ENCODE data around the gene ADAMTSL3. TPM values are rescaled to one million over a fixed set of nuclear protein-coding genes. Genes with fewer than 3 reads are reported as not detected.
"Not testable (repeated sequence)": the region's sequence is repeated elsewhere in the genome, so short reads cannot be mapped to it uniquely, and the experiment has no call there.

ADAMTSL3 gene
- total RNA-seq, 1 experiment from 2014 or later: 0.05 TPM

GRCh38 chr15:84050076-84050475, 396.2 kb downstream of the ADAMTSL3 start:
- no peaks in the 10 kb centered on the region for H3K79me2 ChIP-seq (ENCODE audit: insufficient read depth, low read length)
- CTCF ChIA-PET: no interaction called here

GRCh38 chr15:84051146-84051545, 397.2 kb downstream of the ADAMTSL3 start:
- BruUV-seq (replicated peaks); DNase-seq (ENCODE audit: low read depth, low spot score); H3K4me2 ChIP-seq (ENCODE audit: low read length); H3K79me2 ChIP-seq (ENCODE audit: insufficient read depth, low read length); RAD21 ChIA-PET (ENCODE audit: low non-redundant PET in 1 of 2, low total read pairs in 2 of 2, uncharacterized antibody in 2 of 2, unreplicated experiment in 2 of 2); POLR2A ChIA-PET; H3K9me3 ChIP-seq (ENCODE audit: control insufficient read depth in 1 of 2, insufficient read depth in 1 of 2, low read depth in 1 of 2, low read length in 2 of 2); H3K27ac ChIP-seq (ENCODE audit: low read depth, low read length); H3K27me3 ChIP-seq (ENCODE audit: insufficient read depth, low read length); H3K4me3 ChIP-seq (replicated peaks in 1 of 2; ENCODE audit: low read depth in 1 of 2, low read length in 2 of 2); H3K9me2 ChIP-seq (ENCODE audit: insufficient read depth); H3K4me1 ChIP-seq (ENCODE audit: control insufficient read depth in 1 of 2, insufficient read depth in 2 of 2, low read length in 2 of 2); H4K20me1 ChIP-seq (ENCODE audit: insufficient read depth); intact Hi-C loops (cut with micrococcal nuclease); H3K36me3 ChIP-seq (ENCODE audit: control insufficient read depth in 1 of 2, insufficient read depth in 2 of 2, low read length in 2 of 2); CTCF ChIA-PET; H3K9ac ChIP-seq (ENCODE audit: low read length); ATAC-seq; H2AFZ ChIP-seq (ENCODE audit: low read depth, low read length, poor library complexity, severe bottlenecking): not testable (repeated sequence)

More at GRCh38 chr15:84050076-84050475, 396.2 kb downstream of the ADAMTSL3 start:
- no peak overlapping the region for H3K9ac ChIP-seq (ENCODE audit: low read length)
- intact Hi-C loops (cut with micrococcal nuclease): no loop called here
- no peak overlapping the region for H2AFZ ChIP-seq (ENCODE audit: low read depth, low read length, poor library complexity, severe bottlenecking)
- H3K4me3 ChIP-seq (replicated peaks in 1 of 2; ENCODE audit: low read depth in 1 of 2, low read length in 2 of 2): no peak overlapping the region
- no peak overlapping the region for H3K4me2 ChIP-seq (ENCODE audit: low read length)
- no peaks in the 10 kb centered on the region for H3K9me3 ChIP-seq (ENCODE audit: control insufficient read depth in 1 of 2, insufficient read depth in 1 of 2, low read depth in 1 of 2, low read length in 2 of 2)
- no peaks in the 10 kb centered on the region for H3K4me1 ChIP-seq (ENCODE audit: control insufficient read depth in 1 of 2, insufficient read depth in 2 of 2, low read length in 2 of 2)
- DNase-seq (ENCODE audit: low read depth, low spot score): no peak
- ATAC-seq: no peak
- ChIA-PET RAD21 (ENCODE audit: low non-redundant PET in 1 of 2, low total read pairs in 2 of 2, uncharacterized antibody in 2 of 2, unreplicated experiment in 2 of 2) (no interaction called here), POLR2A (no interaction called here)
- H4K20me1 ChIP-seq (ENCODE audit: insufficient read depth): no peaks in the 10 kb centered on the region
- no peaks in the 10 kb centered on the region for H3K36me3 ChIP-seq (ENCODE audit: control insufficient read depth in 1 of 2, insufficient read depth in 2 of 2, low read length in 2 of 2)
- no peaks in the 10 kb centered on the region for H3K9me2 ChIP-seq (ENCODE audit: insufficient read depth)
- no peak overlapping the region for H3K27ac ChIP-seq (ENCODE audit: low read depth, low read length)
- no peak for TF ChIP-seq CEBPB (IDR thresholded peaks at IDR 0.05; ENCODE audit: low read depth)
- TF ChIP-seq FOSL1 (IDR thresholded peaks at IDR 0.05; ENCODE audit: low read depth): no peak
- TF ChIP-seq POLR2AphosphoS5 (IDR thresholded peaks at IDR 0.05; ENCODE audit: low read depth, low read length): no peak
- no peak for TF ChIP-seq SRF (IDR thresholded peaks at IDR 0.05; ENCODE audit: low read depth)
- TF ChIP-seq EGR1 (IDR thresholded peaks at IDR 0.05; ENCODE audit: low read depth): no peak
- no peak for TF ChIP-seq REST (IDR thresholded peaks at IDR 0.05; ENCODE audit: low read depth)
- TF ChIP-seq ZFX (IDR thresholded peaks at IDR 0.05): no peak
- no peak for TF ChIP-seq EZH2 (IDR thresholded peaks at IDR 0.05)
- BruUV-seq (replicated peaks): no TSS peak
- no peaks in the 10 kb centered on the region for H3K27me3 ChIP-seq (ENCODE audit: insufficient read depth, low read length)

All from HCT116 (cell line).